HFFc6 (cell line): ENCODE results near the gene NSG1. TPM values are rescaled to one million over a fixed set of nuclear protein-coding genes. Genes with fewer than 3 reads are reported as not detected.

ENCODE experiments used
- DNase-seq: peaks from one replicate; pipeline ENCODE4 v3.0.0-alpha.2; 2018
- H3K27ac Mint-ChIP-seq: 2 replicates; pipeline ENCODE4 v1.8.0; 2020; ENCODE audit warnings: mild to moderate bottlenecking, mixed read lengths
- H3K27me3 Mint-ChIP-seq: 2 replicates; pipeline ENCODE4 v1.8.0; 2021; ENCODE audit warnings: mild to moderate bottlenecking, moderate library complexity, mixed read lengths; ENCODE audit not compliant: insufficient read depth
- H3K36me3 Mint-ChIP-seq: 2 replicates; pipeline ENCODE4 v1.8.0; 2021; ENCODE audit warnings: low read depth, mixed read lengths
- H3K4me1 Mint-ChIP-seq: 2 replicates; pipeline ENCODE4 v1.8.0; 2020; ENCODE audit warnings: low read depth, mixed read lengths
- H3K4me3 Mint-ChIP-seq: 2 replicates; pipeline ENCODE4 v1.8.0; 2020; ENCODE audit warnings: mild to moderate bottlenecking, moderate library complexity, mixed read lengths
- H3K9me3 Mint-ChIP-seq: 2 replicates; pipeline ENCODE4 v1.8.0; 2020; ENCODE audit warnings: mild to moderate bottlenecking, mixed read lengths
- CTCF ChIP-seq: fragments of 200-600 bp; sonication (generic); IDR thresholded peaks from 2 replicates; pipeline ENCODE4 v1.5.0; 2021; ENCODE audit warnings: antibody characterized with exemption, mild to moderate bottlenecking
- total RNA-seq, 6 experiments: library from RNA; stranded (reverse); fragmentation: NEBNext Ultra II Directional; extraction: Animal tissue kit (Norgen Biotek cat#: 25700); gene quantifications; 2 replicates in 1 of 6; 3 replicates in 5 of 6; pipeline ENCODE4 v1.2.3, GENCODE V29; 2021

The NSG1 gene
- total RNA-seq, 6 experiments from 2014 or later: 0.13 to 0.14 TPM; not detected in 4

DNA sequence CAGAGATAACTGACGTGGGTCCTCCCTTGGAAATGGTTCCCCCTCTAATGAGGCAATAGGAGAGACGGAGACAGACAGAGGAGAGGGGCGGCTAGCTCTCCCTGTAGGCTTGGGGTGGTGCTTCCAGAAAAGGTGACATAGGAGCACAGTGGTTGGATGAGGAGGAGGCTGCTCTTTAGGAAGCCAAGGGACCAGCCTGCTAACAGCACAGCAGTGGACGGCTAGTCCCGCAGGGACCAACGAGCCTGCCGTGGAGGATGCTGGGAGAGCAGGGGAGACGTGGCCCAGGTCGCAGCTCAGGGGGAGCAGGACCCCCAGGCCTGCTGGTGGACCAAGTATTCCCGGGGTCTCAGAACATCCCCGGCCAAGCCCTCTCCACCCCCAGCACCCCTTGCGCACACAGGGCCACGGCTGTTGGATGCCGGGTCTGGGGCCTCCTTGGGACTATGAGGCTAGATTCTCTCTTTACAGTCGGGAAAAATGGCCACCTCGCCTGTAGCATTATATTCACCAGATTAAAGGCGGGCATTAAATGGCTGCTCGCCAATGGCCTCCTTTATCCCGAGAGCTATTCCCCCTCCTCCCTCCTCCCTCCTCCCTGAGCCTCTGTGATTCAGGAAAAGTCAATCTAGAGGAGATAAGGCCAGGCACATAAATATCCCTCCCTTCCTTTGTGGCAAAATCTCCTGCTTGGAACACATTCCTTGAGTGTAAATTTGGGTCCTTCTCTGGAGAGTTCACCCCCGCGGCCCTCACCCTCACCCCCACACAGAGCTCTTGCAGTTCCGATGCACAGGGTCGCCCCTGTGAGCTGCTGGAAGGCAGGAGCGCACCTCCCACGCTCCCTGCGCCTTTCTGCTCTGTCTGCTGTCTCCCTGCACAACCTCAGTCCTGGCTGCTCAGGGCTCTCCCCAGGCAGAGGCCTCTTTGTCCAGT lies 30.5 kb upstream of the NSG1 start:
- Mint-ChIP-seq H3K27me3 (peaks cover 48% of the 10 kb centered on the region), H3K36me3 (no peaks in the 10 kb centered on the region), H3K27ac (no peak overlapping the region), H3K4me3 (no peak overlapping the region), H3K9me3 (no peaks in the 10 kb centered on the region), H3K4me1 (no peaks in the 10 kb centered on the region)
- no peak for TF ChIP-seq CTCF
- DNase-seq: no peak

- no peak for TF ChIP-seq CTCF
- Mint-ChIP-seq H3K36me3 (no peaks in the 10 kb centered on the region), H3K4me1 (no peaks in the 10 kb centered on the region), H3K27ac (no peak overlapping the region), H3K4me3 (no peak overlapping the region), H3K9me3 (no peaks in the 10 kb centered on the region), H3K27me3 (peaks cover 59% of the 10 kb centered on the region)
- DNase-seq: no peak
Measured at GRCh38 chr4:4358093-4358854, 28.6 kb upstream of the NSG1 start.

DNA sequence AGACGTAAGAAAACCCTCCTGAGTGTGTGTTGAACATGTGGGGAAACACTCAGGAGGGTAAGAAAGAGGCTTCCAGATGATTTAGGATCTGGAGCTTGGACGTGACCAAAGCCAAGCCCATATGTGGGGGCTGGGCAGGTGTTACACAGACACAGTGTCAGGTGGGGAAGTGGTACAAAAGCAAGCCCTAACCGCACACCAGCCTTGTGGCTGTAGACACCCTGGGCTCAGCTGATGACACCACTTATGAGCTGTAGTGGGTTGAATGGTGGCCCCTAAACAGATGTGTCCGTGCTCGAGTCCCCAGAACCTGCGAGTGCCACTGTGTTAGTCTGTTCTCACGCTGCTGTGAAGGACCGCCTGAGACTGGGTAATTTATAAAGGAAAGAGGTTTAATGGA lies 25.0 kb upstream of the NSG1 start:
- no peak overlapping the region for H3K4me3 Mint-ChIP-seq

GRCh38 chr4:4362991-4363697 lies 23.8 kb upstream of the NSG1 start:
- no peaks in the 10 kb centered on the region for H3K36me3 Mint-ChIP-seq
- H3K9me3 Mint-ChIP-seq: peaks cover 10% of the 10 kb centered on the region
- H3K4me3 Mint-ChIP-seq: no peak overlapping the region
- peaks cover 53% of the 10 kb centered on the region for H3K27me3 Mint-ChIP-seq
- no peak for DNase-seq
- no peak for TF ChIP-seq CTCF
- no peak overlapping the region for H3K27ac Mint-ChIP-seq
- H3K4me1 Mint-ChIP-seq: no peaks in the 10 kb centered on the region

More for the DNA sequence above, 25.0 kb upstream of the NSG1 start:
- TF ChIP-seq CTCF: no peak
- peaks cover 10% of the 10 kb centered on the region for H3K9me3 Mint-ChIP-seq
- no peaks in the 10 kb centered on the region for H3K36me3 Mint-ChIP-seq
- peaks cover 64% of the 10 kb centered on the region for H3K27me3 Mint-ChIP-seq
- H3K27ac Mint-ChIP-seq: no peak overlapping the region
- DNase-seq: no peak
- H3K4me1 Mint-ChIP-seq: no peaks in the 10 kb centered on the region

GRCh38 chr4:4364061-4364460 lies 22.8 kb upstream of the NSG1 start:
- H3K4me3 Mint-ChIP-seq: no peak overlapping the region
- TF ChIP-seq CTCF: no peak
- no peaks in the 10 kb centered on the region for H3K36me3 Mint-ChIP-seq
- H3K9me3 Mint-ChIP-seq: peaks cover 10% of the 10 kb centered on the region
- no peak for DNase-seq
- no peak overlapping the region for H3K27ac Mint-ChIP-seq
- H3K27me3 Mint-ChIP-seq: peaks cover 50% of the 10 kb centered on the region
- no peaks in the 10 kb centered on the region for H3K4me1 Mint-ChIP-seq
